Measurements from ENCODE around the gene GJC1.

- no peak for TF ChIP-seq CTCF (IDR thresholded peaks at IDR 0.05)
- TF ChIP-seq ZFX (IDR thresholded peaks at IDR 0.05; ENCODE audit: borderline replicate concordance) = no peak
Measured at GRCh38 chr17:44793885-44794842, 35.9 kb downstream of the GJC1 start.
